Peyer's patch (tissue), 4 donors: Measurements from ENCODE around the gene GALNT17.

Source experiments
- CTCF ChIP-seq, 6 experiments: fragments of 450-650 bp in 4 of 6; fragments of 200-600 bp in 2 of 6; sonication (generic) in 1 of 6; IDR thresholded peaks; one replicate each; pipeline ENCODE4 v1.5.1; 2017 to 2019; ENCODE audit warnings: antibody characterized with exemption in 6 of 6, mild to moderate bottlenecking in 3 of 6, moderate library complexity in 1 of 6
- POLR2A ChIP-seq, 2 donors: fragments of 450-650 bp; IDR thresholded peaks; one replicate each; pipeline ENCODE4 v1.5.1; 2017; ENCODE audit warnings: antibody characterized with exemption in 2 of 2, mild to moderate bottlenecking in 2 of 2, moderate library complexity in 2 of 2

GRCh38 chr7:71679480-71679879 is 547.5 kb downstream of the GALNT17 start:
- TF ChIP-seq CTCF (IDR thresholded peaks at IDR 0.05) (no peak), POLR2A (IDR thresholded peaks at IDR 0.05) (no peak)
